ENCODE results near the gene DEPP1. TPM values are rescaled to one million over a fixed set of nuclear protein-coding genes. Genes with fewer than 3 reads are reported as not detected.
A peak's percentile ranks its signal among the peaks of the same experiment; 100 is the strongest.

DEPP1 gene
- total RNA-seq, 1 experiment from 2014 or later, result 10.0 TPM

DNA sequence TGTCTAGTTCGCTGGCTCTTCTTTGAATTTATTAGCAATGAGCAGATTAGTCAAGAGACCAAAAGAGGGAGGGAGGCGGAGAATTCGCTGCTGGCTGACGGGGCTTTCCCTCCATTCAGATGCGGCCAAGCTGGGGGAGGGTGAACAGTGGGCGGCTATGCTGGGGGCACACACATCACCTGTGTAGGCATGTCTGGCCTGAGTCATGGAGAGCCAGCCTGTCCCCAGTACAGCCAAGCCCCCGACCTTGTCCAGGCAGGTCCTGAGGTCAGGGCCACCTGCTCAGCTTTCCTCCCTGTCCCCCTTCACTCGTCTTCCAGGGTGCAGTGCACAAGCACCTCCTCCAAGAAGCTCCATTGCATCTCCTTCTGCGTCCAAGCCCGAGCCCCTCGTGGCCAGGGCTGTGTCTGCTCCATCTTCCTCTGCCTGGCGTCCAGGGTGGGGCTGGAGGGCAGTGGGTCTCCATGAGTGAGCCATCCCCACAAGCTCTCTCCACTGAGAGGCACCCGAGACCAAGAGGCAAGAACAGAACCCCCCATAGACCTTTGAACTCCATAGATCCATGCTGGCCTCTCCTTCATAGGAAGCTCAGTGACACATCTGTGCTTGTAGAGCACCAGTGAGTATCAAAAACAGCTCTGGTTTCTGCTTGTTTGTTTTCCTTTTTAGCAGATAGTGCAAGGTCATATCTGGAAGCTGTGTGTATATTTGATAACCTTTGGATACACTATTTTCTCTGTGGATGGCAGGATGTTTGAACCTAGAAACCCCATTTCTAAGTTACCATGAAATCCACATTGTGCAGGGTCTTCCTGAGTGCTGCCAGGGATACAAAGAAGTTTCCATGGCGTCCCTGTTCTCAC is 1.9 kb upstream of the DEPP1 start:
- DNase-seq (ENCODE audit: low read depth), result peak; percentile 29

DNA sequence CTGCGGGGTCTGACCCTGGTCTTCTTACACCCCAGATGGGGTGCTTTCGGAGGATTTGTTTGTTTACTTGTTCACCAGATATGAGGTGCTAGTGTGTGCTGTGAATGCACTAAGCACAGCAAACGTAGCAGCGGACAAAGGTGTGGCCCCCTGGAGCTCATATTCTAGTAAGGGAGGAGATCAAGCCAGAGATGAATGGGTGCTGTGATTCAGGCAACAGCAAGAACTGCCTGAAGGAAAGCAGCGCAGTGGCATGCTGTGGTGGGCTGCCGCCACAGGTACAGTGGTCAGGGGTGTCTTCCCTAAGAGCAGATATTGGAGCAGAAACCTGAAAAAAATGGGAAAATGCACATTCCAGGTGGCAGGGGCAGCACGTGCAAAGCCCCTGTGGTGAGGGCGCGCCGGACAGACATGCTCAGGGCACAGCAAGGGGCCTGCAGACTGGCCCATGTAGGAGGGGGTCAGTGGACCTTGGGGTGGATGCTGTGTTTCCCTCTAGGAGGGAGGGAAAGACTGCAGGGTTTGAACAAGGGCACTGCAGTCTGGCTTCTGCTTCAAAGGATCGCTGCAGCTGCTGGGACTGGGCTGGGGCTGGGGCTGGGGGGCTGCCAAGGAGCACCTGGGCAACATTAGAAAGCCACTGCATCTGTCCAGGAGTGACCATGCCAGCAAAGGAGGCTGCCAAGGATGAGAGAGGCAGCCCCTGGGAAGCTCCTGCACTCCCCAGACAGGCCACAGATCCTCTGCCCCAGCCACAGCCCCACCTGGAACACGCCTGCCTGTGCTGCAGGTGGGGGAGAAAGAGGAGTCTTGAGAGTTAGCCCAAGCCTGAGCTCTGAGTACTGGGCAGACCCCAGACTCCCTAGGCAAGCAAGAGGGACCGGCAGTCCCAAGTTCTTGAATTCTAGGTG is 927 bp upstream of the DEPP1 start:
- DNase-seq (ENCODE audit: low read depth), result no peak

DNA sequence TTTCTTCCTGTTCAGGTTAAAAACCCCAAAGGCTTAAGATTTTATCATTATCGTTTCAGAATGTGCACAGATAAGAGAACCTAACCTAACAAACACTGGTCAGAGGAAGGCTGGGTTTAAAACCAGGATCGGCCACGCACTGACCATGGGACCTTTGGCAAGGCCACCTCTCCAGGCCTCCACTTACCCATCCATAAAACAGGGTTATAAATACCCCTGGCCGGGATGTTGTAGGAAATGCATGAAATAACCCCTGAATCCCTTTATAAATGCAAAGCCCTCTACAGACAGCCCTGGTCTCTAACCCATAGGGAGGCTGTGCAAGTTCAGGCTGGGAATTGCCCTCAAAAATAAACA is 418 bp downstream of the DEPP1 start:
- DNase-seq (ENCODE audit: low read depth), result no peak

DNA sequence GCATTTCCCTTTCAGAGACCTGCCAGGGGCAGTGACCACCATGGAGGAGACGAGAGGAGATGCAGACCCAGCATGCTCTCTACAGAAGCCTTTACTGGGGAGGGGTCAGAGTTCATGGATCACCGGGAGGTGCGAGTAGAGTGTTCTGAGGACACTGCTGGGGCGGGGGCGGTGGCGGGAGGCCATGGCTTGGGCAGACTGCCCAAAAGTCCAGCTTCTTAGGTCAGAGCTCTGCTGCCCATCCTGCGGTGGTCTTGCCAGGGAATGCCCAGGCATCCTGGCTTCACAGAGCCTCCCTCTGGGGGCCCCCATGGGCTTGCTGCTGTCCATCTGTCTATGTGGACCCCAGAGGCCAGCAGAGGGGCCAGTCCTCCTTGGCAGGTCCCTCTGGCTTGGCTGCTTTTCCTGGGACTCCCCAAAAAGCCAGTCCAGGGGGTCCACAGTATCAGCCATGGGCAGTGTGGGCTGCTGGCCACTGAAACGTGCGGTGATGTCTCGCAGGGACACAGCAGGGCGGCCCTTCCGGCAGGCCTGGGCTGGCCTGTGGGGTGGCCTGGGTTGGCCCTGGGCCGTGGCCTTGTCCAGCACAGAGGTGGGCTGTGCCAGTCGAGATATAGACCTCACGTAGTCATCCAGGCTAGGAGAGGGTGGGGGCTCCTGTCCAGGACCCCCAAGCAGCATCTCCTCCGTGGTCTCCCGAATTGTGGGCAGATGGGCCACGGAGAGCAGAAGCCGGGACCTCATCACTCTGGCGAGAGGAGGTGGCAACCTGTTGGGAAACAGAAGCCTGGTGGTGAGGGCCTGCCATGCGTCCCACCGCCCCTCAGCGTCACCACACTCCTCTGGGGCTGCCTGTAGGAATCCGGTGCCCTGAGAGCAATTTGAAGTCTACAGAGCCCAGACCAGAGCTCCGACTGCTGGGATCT is 1.1 kb downstream of the DEPP1 start:
- no peak for DNase-seq (ENCODE audit: low read depth)

DNA sequence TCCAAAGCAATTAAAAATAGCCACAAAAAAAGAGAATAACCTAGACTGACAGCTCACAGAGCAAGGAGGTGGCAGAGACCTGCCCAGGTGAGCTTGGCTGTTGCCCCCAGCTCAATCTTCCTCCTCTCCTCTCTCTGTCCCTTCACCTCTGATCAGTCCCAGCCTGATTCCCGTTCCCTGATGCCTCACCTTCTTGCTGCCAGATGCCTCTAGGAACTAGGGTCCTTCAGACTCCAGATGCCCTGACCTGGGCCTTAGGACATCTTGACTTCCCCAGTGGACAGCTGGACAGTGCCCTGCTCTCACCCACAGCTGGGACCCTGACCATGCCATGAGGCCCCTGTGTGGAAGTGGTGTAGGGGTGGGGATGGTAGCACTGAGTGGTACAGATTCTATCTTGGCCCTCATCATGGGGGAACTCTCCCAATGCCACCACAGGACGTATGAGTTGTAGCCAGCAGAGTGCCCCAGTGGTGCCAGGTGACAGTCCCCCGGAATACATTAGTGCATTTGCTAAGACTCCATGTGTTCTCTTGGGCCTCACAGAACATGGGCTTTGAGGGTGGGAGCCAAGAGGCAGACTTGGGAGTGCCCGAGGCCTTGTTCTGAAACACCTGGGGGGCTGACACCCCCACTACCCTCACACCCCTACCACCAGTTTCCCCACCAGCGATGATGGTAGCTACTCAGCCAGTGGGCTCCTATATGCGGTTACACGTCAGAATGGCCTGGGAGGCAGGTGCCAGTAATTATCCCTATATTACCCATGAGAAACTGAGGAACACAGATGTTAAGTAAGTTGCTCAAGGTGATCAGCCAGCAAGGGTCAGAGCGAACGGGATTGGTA is 2.0 kb downstream of the DEPP1 start:
- DNase-seq (ENCODE audit: low read depth), result no peak

DNA sequence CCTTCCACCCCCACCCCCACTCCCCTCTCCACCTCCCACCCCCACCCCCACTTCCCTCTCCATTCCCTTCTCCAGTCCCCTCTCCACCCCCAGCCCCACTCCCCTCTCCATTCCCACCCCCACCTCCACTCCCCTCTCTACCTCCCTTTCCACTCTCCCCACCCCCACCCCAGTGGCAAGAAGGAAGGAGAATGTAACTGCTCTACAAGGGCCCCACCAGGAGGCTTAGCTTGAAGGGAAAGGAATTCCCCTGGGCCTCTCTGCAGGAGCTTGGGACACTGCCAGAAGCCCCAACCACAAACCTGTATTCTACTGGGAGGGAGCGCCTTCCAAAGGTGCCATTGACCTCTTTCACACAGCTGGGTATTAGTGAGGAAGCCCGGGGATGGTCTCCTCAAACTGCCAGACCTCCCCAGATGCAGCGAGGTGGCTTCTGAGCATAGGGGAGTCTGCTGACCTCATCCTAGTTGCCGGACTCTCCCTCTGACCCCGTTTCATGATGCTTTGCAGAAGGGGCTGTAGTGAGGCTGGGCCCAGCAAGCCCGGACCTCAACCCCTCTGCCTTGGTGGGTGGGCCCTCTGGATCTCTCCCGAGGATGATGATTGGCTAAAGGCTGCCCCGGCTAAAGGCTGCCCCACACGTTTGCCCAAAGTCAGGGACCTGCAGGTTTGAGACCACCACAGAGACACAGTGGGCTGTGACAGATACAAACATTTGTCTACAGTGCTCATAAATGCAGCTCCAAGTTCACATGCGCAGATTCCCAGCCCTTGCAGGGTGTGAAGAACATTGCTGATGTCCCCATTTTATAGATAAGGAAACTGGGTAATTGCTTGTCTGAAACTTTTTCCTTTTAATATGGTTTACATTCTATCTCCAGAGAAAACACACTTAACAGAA is 2.9 kb downstream of the DEPP1 start:
- no peak for DNase-seq (ENCODE audit: low read depth)

DNA sequence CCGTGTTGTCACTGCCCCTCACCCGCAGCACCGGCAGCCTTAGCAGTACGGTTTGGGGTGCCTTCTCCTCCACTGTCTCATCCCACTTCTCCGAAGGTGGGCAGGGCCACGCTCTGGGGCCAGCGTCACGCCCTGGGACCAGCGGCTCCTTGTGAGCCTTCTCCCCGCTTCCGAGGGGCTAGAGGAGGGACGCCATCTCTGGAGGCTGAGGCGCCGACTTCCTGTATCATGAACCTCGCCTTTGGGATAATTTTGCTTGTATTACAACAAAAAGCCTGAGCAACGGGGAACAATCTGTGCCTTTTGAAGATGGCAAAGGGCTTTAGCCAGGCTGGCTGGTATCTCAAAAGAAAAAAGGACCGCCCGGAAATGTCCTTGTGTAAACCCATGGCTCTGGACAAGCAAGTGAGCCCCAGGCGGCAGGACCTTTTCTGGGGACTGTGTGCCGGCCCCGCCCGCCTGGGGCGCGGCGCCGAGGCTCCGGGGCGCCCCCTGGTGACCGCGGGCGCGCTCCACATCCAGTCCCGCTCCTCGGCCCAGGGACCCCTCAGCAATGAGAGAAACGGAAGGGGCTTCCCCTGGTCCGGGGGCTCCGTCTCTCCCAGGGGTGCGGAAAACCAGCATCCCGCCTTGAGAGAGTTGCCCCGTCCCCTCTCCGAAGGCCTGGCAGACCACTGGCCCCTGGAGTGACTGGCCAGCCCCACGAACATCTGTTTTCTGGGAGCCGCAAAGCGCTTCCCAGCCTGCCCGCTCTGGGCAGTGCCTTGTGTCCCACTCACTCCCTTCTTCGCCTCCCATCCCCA is 3.8 kb downstream of the DEPP1 start:
- peak; percentile 63 for DNase-seq (ENCODE audit: low read depth)

DNA sequence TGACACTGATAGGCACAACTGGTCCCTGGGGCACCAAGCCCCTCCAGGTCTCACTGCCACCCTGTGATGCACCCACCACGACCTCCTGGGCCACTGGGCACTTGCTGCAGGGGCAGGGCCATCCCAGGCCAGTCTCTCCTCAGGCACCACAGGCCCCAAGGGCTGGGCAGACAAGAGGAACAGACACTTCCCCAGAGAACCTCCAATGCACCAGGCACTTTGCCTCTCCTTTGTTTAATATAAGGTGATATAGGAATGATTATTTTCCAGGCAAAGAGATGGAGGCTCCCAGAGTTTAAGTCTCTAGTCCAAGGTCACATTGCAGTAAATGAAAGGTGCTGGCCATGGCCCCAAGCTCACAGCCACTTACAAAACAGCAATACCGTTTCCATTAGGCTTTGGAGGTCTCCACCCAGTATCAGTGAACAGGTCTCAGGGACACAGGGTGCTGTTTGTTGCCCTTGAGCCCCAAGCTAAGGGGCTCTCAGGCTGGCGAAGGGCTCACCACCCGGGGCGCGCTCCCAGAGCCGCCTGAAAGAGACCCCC is 4.5 kb downstream of the DEPP1 start:
- no peak for DNase-seq (ENCODE audit: low read depth)

DNA sequence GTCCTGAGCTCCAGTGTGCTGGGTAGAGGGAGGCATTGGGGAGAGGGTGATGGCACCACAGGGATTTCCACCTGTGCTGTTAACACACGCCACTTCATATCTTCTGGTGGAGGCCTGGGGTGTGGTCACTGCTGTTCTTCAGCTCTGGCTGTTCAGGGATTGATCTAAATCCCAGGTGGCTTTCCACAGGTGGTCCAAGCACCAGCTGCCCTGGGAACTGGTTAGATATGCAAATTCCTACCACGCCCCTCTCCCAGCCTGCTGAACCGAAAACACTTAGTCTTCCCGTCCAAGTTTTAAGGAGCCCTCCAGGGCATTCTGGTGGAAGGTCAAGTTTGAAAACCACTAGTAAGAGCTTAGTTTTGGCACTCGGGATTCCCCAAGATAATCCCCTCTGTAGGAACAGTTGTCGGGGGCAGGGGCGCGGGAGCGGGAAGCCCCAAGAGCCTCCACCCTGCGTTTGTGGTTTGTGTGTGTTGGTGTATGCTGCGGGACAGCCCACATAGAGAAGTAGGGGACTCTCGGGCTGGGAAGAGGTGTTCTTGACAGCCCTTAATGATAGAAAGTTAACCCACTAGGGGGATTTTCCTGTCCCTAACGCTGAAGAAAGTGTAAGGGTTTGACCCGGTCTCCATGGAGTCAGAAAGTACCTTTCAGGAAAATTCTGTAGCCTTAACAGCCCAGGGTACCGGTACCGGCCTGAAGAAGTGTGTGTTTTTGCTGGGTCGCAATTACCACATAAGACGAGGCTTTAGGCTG is 5.1 kb downstream of the DEPP1 start:
- no peak for DNase-seq (ENCODE audit: low read depth)

DNA sequence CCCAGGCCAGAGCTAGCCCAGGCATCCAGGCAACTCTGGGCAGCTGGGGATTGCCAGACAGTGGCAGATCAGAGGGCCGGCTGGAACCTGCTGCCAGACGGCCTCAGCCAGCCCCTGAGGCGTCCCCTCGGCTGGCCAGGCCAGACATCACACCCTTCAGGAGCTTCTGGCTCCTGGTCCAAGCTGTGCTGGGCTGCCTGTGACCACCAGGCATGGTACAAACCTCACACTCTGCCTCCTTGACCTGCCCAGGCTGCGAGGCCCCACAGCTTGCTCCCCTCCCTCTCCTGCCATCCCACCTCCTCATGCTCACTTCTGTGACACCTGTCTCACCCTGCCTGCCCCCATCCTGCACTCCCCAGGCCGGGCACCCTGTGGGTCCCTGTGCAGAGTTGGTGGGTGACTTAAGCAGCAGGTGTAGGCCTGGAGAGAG is 5.7 kb downstream of the DEPP1 start:
- DNase-seq (ENCODE audit: low read depth), result no peak

DNA sequence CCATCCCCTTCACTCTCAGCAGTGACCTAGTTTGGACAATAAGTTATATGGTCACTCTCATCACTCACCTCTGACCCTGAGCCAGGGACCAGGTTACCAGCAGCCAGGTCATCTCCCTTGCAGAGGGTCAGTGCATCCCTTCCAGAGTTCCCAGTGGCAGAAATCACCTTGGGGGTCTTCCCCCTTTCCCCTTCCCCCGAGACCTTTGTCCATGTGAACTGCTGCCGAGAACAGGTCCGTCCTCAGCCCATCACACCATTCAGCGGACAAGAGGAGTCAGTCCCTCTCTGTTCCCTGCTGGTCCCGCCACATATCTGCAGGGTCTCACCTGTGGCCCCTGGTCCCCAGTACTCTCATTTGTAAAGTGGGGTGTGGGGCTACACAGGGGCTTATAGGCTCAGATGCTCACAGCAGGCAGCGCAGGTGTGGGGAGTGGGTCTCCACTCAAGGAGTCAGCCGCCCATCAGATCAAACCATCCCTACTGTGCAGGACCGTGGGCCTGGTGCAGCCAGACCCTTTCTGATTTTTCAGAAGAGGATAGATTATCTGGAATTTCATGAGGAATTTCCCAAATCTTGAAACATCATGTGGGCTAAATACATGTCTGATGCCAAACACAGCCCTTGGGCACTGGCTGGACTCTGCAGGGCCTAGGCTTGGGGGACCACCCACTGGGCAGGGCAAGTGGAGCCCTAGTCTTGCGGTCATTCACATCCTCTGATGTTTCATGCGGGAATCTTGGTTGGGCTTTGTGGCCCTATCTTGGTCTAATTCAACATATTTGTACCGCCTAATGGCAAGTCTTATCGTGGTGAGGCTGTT is 6.5 kb downstream of the DEPP1 start:
- no peak for DNase-seq (ENCODE audit: low read depth)

DNA sequence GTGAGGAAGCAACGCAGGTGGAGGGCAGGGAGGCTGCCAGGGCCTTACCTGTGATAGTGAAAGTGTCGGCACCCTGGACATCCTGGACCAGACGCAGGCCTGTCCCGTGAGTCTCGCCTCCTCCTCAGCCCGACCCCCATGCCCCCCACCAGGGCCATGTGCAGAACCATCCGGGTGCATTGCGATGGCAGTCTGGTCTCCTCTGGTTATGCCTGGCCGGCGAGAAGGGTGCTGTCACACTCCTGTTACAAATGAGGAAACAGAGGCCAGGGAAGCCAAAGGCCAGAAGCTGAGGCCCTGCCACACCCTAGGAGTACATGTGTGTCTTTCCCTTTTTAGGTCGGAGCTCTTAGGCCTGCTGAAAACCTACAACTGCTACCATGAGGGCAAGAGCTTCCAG is 7.2 kb downstream of the DEPP1 start:
- DNase-seq (ENCODE audit: low read depth), result no peak

DNA sequence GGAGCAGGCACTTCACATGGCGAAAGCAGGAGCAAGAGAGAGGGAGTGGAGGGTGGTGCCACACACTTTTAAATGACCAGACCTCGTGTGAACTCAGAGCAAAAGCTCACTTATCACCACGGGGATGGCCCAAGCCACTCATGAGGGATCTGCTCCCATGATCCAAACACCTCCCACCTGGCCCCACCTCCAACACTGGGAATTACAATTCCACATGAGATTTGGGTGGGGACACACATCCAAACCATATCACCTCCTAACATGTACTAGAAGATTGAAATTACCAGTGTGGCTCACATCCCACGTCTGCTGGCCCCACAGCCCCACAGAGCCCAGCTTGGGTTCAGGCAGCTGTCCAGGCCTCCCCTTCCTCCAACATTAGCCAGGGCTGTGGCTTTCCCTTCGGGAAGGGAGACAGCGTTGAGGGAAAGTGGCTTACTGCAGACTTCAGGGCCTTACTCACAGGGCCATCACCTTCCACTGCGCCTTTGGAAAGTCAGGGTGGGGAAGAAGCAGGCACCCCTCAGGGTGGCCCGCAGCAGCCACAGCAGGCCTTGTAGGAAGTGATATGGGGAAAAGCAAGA is 7.7 kb downstream of the DEPP1 start:
- DNase-seq (ENCODE audit: low read depth), result no peak

DNA sequence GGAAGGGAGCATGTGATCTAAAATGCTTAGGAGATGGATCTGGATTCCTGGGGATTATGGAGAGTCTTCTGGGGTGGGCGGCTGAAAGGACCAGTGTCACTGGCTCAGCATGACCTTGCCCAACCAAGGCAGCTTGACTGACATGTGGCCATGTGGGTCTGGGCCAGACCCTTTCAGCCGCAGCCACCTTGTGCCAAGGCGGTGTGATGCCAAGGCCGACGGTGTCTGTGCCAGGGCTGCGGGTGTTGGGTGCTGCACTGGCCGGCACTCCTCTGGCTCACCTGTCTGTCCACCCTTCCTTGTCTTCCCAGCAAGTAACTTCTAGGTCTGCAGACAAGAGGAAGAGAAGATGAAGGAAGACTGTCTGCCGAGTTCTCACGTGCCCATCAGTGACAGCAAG is 8.8 kb downstream of the DEPP1 start:
- DNase-seq (ENCODE audit: low read depth), result no peak

DNA sequence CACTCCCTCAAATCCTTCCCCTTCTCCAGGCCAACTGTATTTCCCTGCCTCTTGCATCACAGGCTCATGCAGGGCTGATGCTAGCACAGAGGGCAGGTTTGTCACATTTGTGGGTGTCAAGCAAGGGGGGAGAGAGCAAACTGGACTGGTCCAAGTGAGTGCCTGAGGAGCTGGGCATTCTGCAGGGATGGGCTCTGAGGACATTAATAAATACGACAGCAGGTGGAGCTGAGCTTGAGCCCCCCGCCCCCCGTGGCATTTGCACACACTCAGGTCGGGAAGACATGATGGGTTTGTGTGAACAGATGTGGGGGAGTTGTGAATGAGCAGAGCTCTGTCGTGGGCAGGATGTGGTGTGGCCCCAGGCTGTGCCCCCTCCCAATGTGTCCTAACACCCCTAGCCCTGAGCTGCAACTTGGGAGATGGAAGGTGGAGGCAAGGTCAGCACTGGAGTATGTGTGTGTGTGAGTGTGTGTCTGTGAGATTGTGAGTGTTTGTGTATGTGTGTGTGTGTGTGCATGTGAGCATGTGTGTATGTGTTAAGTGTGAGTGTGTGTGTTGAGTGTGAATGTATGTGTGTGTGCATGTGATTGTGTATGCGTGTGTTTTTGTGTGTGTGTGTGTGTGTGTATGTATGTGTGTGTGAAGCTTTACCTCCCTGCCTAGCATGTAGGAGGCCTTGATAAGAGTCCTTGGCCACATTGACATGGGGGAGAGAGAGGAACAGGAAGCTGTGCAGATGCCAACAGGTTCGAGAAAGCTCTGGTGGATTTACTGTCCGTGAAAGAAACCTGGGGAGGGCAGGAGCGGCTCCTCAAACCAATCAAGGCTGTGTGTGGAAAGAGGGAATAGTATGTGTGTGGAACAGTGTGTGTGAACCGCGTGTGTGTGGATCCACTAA is 9.9 kb downstream of the DEPP1 start:
- no peak for DNase-seq (ENCODE audit: low read depth)
